HG03135 (cell line): ENCODE data around the gene ARID5B.

Experiments used
- ATAC-seq: cut with Tn5 transposase; IDR thresholded peaks from one replicate; pipeline ENCODE4 v1.9.1; 2021; ENCODE audit warnings: mild to moderate bottlenecking, moderate library complexity; ENCODE audit not compliant: unreplicated experiment

The ARID5B gene

DNA sequence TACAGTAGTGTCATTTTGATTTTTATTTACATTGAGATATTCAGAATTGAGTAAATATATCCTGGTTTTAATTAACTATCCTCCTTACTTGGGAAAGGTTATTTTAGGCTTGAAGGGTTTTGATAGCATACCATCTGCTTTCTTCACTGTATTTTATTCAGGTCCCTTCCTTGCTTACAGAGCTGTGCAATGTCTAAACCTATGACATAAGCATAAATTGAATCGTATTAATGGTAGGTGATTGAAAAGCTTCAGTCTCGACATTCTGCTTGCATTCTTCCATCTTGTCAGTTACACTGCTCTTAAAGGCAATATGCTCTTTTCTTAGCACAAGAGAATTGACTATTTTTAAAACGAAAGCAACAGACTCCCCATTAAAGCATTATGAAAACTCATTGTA lies 102.5 kb downstream of the ARID5B start:
- no peak for ATAC-seq

DNA sequence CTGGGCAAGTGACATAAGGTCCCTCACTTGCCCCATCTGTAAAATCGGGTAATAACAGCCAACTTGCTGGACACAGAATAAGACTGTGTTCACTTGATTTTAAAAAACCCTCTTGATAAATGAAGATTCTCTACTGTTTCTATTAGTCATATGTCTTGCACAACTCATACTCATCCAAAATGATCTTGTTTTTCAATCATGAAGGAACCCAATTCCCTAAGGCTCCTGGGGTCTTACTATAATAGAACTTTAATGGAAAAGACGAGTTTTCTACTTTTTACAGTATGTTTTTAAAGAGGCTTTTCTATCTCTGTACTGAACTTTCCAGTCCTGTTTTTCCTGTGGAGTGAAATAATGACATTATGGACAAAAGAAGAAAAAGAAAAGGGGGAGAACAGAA lies 103.8 kb downstream of the ARID5B start:
- no peak for ATAC-seq

DNA sequence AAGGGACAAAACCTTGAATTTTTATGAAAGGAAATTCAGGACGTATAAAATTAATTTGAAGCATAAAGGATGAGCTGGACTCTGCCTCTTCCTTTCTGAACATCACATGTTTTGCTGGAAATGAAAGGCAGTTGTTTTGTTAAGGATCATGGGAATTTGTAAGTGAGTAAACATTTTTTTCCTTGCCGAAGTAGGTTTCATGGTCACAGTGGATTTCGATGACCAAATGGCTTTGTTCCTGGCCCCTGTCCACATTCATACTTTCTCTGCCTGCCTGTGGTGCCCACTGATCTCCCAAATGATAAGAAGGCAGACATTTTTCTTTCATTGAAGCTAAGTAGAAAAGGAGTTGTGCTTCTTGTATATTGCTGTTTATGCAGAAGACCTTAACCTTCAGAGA lies 104.2 kb downstream of the ARID5B start:
- ATAC-seq, result no peak

DNA sequence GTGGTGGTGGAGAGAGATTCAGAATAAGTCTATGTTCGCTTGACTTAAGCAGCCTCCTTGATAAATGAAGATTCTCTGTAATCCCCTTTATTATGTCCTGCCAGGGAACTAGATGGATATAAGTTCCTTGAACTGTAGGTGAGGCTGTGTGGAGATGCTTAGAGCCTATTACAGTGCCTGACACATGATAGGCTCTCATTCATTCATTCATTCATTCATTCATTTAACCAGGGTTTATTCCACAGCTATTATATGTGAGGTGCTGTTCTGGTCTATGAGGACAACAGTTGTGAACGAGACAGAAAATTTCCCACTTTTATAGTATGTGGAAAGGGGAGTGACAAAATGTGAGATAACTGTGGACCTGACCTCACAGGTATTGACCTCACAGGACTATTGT lies 105.6 kb downstream of the ARID5B start:
- no peak for ATAC-seq

DNA sequence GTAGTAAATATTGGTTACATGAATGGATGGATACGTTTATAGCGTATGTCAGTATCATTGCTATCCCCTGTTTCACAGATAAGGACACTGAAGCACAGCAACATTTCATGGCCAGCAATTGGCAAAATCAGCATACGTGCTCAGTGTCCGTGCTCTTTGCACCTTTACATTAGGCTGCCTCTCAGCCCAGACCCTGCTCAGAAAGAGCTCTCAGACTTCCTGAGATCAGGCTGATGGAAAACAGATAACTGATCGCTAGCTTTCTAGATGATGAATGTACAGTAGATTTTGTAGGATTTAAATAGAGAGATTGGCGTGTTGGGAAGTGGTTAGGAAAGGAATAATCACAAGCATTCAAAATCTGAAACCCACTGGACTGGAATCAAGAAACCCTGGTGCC lies 106.7 kb downstream of the ARID5B start:
- ATAC-seq, result no peak

DNA sequence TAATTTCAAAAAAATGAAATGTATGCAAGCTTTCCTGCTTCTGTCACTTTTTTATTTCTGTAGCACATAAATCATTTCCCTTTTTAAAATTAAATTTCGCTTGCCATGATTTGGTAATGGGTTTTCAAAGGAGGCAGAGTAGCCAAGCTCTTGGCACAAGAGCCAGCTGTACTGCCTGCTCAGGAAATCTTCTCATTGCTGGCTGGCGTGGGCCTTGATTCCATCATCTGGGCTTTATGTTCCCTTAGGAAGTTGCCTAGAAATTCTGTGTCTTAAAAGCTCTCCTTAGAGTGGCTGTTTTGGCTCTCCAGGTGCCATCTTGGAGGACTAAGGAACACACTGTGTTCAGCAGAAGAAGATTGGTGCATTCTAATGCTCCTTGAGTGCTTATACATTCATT lies 107.4 kb downstream of the ARID5B start:
- ATAC-seq, result no peak

DNA sequence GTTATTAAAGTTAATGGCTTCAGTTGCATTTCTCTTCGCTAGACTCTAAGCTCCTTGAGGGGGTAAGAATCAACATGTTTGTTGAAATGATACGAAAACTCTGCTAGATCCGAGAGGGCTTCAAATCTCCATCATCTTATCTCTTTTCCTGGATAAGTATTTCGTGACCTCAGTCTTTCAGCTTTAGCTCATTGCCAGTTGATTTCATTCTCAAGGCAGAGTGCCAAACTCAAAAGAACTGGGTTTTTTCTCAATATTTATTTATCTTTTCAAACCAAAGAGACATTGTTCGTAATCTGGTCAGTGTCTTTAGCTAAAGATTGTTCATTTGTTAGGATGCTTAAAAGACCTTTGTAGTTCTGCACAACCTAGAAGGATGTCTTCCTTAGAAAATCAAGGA lies 108.9 kb downstream of the ARID5B start:
- ATAC-seq, result no peak

DNA sequence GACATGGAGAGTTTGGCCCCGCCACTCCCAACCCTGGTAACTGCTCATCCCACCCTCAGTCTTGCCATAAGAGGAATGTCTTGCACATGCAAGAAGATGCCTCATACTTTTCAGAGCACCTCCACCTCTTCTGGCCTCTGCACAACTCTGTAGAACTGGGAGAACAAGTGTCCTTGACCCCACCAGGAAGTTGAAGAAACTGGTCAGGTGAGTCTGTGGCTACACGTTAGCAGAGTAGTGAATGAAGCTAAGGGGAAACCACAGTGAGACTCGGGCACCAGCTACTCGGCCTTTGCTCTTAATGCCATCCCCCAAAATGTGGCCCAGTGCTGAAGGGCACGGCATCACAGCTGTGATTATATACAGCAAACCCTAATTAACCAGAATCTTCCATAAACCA lies 110.1 kb downstream of the ARID5B start:
- no peak for ATAC-seq

DNA sequence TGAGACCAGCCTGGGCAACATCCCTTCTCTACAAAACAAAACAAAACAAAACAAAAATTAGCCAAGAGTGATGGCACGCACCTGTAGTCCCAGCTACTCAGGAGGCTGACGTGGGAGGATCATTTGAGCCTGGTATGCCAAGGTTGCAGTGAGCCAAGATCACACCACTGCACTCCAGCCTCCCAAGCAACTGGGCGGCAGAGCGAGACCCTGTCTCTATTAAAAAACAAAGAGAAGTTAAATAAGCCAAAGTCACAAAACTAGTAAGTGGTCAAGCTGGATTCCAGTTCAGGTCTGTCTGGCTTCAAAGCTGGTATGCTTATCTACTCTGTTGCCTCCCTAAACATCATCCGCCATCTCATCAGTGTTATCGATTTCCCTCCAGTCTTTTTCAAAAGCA lies 110.8 kb downstream of the ARID5B start:
- no peak for ATAC-seq

DNA sequence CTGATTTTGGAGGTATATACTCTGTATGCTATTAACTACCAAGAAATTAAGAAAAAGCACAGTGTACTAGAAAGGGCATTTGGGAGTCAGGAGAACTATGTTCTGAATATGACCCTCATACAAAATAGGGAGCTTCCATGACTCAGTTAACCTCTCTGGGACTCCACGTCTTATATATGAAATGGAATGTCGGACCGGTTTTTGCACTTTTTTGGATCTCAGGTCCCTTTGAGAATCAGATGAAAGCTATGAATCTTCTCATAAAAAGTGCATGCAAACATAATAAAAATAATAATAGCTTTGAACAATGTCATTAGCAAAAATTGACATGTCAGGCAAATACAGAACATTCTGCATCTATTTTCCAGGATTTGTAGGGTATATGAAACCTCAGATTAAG lies 113.0 kb downstream of the ARID5B start:
- ATAC-seq, result no peak

DNA sequence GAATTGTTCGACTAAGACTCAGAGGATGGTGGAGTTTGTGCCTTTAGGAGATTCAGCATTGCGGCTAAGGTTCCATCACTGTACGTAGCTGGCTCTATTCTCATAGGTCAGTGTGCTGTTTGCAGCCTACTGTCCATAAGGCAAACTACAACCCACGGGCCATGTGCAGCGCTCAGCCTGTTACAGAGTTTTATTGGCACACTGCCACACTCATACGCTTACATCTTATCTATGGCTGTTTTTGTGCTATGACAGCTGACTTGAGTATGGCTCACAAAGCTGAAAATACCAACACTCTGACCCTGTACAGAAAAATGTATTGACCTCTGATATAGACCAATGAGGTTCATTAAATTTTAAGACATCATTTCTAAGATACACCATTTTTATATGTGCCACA lies 114.5 kb downstream of the ARID5B start:
- no peak for ATAC-seq

DNA sequence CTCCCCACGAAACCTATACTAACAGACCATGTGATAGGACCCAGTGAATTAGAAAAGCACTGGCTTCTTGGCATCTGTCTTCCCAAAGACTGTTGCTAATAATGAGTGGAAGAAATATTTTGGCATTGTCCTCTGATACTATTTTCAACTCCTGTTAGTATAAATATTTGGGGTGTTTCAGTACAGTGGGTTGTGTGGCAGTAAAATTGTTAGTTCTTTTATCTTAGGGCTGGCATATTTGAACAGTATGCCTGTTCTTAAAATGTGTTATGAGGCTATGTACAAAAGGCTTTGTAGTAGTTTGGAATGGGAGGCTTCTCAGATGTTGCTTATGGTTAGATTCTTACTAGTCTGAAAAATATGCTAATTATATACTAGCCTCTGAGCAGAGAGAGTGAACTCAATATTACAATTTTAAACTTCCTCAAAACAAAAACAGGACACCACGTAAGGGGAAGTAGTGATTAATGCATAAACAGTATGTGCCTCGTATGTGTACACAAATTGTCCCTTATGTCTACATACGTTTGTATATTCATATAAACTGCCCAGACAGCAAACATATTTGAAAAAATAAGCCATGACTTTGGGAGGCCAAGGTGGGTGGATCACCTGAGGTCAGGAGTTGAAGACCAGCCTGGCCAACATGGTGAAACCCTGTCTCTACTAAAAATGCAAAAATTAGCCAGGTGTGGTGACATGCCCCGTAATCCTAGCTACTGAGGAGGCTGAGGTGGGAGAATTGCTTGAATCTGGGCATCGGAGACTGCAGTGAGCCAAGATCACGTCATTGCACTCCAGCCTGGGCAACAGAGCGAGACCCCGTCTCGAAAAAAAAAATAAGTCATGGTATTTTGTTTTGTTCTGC lies 115.4 kb downstream of the ARID5B start:
- ATAC-seq, result peak; percentile 60

DNA sequence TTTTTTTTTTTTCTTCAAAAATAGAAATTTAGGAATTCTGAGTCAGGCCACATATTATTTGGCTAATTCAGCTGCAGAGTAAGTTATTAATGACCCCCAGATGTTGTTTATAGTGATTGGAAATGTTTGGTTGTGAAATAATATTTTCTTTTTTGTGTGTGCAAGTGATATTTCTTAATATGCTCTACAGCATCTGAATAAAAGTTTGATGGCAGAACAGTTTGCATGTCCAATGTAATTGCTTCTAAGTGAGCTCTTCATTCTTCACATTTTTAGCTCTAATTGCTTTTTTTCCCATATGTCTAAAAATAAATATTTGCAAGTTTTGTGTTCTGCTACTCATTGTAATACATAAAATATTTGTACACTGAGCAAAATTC lies 116.0 kb downstream of the ARID5B start:
- no peak for ATAC-seq

DNA sequence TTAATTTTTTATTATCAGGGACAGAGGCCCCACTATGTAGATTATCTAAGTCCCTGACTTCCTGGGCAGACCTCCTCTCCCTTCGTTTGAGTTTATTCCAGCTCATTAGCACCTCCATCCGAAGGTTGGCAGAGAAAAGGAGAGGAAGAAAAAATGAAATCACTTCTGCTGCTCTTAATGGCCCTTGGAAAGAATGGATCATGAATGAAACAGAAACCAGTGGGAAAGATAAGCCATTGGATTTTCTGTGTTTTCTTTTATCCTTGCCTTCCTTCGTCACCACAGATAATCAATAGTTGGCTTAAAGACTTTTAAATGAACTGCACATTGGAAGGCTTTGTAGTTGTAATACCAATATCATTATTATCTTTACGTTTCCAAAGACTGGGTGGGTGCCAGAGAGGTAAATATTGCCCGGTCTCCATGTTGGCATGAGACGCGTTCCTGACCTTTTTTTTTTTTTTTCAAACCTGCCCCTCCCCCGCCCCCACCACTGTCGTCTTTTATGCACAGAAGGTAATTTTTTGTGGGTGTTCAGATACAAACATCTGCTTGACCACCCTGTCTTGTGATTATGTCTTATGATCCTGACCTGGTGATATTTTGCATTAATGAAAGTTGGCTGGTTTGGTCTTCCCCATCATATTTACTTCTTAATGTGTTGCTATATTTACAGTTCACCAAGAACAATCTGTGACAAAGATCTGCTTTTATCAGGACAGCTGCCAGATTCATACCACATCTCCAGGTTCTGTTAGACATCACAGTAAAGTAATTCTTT lies 116.8 kb downstream of the ARID5B start:
- ATAC-seq, result no peak

DNA sequence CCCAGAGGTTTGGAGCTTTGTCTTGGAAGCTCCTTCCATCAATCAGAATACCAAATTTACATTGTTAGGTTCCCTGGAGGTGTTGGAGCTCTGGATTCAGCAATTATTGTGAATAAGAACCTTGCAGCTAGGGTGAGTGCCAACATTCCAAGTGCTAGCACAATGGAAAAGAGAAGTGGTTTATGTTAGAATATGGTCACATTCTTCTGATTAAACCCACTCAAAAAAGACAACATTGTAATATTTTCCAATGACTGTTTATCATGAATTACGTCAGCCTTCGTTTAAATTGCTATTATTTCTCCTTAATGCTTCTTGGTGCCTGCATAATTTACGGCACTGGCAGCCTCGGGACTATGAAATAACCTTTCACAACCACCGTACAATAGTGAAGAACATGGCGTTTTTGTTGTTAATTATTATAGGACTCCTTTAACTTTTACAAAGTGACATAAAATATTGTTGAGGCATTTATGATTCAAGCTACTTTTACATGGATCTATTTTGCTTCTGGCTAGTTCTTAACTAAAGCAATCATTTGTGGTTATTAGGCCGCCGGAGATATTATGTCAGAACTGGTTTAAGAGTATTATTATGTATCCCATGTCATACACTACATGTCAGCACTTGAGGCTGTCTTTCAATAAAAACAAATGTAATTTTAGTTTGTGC lies 117.7 kb downstream of the ARID5B start:
- no peak for ATAC-seq

DNA sequence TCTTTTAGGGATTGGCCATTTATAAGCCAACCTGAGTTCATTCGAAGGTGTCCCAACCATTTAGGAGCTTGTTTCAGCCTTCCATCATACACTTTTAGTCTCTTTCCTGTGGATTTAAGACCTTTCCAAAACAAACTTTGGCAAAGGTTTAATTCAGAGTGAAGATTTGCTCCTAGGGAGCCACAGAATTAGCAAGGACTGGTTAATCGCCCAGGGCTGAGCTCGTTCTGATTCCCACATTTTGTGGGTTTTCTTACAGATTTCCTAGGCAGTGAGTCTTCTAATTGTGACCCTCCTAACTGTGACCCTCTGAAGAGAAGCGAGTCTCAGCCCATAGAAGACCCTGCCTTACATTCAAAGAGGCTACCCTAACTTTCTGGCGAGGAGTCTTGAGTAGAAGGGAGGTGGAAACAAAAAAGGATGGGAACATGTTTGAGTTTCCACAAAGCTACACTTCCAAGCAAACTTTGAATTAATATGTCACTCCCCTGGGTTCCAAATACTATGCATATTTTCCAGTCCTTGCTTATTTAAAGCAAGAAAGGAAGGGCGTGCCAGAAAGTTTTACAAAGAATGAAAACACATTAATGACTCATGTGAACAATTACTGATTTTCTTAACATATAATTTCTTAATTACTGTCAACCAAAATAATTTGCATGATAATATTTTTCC lies 118.3 kb downstream of the ARID5B start:
- ATAC-seq, result no peak

DNA sequence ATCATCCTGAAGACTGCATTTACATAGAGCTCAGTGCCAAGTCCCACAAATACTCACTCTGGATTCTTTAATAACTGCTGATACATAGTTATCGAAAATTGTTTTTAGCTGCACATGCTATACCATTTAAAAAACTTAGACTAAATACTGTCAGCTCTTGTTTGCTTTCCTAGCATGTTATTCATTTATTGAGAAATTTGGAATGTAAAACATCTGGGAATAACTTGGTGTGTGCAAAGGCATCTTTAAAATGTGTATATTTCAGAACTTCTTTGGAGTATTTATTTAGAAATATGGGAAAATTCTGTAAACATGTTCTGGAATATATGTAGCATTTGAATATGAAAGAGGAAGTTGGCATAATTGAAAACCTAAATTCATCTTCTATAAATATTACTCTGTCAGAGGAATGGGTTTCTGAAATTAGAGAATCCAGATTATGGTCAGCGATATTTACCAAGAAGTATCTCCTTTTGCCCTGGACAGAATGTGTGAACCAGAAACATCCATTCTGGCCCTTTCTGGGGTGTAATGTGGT lies 119.7 kb downstream of the ARID5B start:
- no peak for ATAC-seq

DNA sequence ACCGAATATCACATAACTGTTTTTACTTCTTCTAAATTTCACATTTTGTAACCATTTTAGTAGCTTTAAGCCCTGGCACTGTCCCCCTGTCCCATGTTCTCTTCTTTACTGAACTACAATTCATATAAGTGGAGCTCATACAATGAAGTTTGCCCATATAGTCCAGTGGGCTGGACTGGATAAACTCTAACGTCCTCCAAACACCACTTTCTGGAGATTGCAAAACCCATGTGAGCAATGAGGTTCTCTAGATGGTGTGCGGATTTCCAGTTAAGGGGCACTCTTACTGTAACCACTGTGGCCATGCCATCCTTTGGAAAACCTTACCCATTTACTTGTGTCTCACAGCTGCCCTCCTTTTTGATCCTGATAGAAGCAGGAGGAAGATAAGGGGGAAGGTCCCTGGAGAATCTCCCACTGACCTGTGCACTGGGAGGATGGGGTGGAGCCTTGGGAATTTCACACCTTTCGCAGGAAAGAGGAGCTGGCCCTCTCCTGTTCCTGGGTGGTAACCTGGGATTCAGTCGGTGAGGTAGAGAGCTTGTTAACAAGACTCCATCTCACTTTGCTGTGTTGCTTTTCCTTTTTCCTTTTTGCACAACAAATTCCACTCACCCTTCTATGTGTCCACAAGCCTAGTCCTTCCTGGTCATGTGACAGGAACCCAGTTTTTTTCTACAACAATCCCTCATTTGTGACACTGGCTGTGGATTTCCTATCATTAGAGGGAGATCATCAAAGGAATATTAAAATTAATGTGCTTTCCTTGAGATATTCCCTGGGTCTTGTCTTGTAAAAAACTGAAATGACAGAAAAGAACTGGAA lies 120.7 kb downstream of the ARID5B start:
- ATAC-seq, result no peak

DNA sequence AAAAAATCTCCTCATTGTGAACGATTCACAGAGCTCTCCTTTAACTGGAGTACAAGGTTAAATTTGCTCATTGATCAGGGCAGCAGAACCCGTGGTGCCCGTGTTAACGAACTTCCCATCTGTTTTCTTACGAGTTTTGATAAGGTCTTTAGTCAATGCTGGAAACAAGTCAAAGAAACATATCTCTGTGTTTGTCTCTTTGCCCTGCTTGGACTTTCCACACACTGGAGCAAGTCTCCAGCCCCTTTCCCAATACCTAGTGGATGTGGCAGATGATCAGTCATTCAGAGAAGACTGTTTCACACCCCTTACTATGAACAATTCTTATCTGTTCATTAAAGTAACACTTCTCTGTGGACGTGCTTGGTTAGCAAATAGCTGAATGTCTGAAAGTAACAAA lies 121.3 kb downstream of the ARID5B start:
- ATAC-seq, result no peak

DNA sequence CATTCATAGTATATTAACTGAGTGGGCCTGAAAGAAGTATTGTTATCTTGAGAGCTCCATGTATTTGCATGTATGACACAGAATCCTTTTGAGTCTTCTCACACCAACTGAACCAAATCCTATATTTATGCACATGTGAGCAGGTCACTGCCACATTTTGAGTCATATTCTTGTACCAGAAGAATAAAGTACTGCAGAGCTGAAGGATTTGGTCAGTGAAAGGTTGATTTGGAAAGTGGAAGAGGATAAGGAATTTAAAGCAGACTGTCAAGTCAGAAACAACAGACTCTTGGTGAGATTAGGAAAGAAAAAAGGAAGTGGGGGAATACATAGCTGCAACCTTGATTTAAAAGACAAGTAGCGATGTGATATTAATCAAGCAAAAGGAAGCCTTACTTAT lies 121.8 kb downstream of the ARID5B start:
- no peak for ATAC-seq
